Measurements from ENCODE around the gene TMEM51. TPM values are rescaled to one million over a fixed set of nuclear protein-coding genes. Genes with fewer than 3 reads are reported as not detected.

Gene TMEM51
- total and polyA plus RNA-seq, 10 donors, result 3.5 to 13.8 (median 7.5) TPM

- TF ChIP-seq POLR2AphosphoS5 (IDR thresholded peaks at IDR 0.05) (no peak), POLR2A (IDR thresholded peaks at IDR 0.05) (no peak)
- TF ChIP-seq, protein P1, sequence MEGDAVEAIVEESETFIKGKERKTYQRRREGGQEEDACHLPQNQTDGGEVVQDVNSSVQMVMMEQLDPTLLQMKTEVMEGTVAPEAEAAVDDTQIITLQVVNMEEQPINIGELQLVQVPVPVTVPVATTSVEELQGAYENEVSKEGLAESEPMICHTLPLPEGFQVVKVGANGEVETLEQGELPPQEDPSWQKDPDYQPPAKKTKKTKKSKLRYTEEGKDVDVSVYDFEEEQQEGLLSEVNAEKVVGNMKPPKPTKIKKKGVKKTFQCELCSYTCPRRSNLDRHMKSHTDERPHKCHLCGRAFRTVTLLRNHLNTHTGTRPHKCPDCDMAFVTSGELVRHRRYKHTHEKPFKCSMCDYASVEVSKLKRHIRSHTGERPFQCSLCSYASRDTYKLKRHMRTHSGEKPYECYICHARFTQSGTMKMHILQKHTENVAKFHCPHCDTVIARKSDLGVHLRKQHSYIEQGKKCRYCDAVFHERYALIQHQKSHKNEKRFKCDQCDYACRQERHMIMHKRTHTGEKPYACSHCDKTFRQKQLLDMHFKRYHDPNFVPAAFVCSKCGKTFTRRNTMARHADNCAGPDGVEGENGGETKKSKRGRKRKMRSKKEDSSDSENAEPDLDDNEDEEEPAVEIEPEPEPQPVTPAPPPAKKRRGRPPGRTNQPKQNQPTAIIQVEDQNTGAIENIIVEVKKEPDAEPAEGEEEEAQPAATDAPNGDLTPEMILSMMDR (IDR thresholded peaks at IDR 0.05 in 8 of 11, conservative IDR thresholded peaks at IDR 0.05 in 3 of 11), result no peak
- Histone ChIP-seq H3K27me3 (replicated peaks in 1 of 7) (no peaks in the 10 kb centered on the region), H3K27ac (no peak overlapping the region), H3K4me1 (peaks cover 0 to 28% (median 9%) of the 10 kb centered on the region in 6 donors), H3K4me3 (no peak overlapping the region), H3K36me3 (peaks cover 0 to 16% (median 0%) of the 10 kb centered on the region in 6 donors), H3K9me3 (no peaks in the 10 kb centered on the region)
- DNase-seq, result no peak
- WGBS, 5 donors, result 49 to 73% (median 61%) methylated on average over 6 of the region's 6 CpGs
- intact Hi-C loops (cut with DNase I; ENCODE audit: low total_unique reads), result no loop called here
These were observed 65.0 kb downstream of the TMEM51 start for GRCh38 chr1:15218287-15219279.

DNA sequence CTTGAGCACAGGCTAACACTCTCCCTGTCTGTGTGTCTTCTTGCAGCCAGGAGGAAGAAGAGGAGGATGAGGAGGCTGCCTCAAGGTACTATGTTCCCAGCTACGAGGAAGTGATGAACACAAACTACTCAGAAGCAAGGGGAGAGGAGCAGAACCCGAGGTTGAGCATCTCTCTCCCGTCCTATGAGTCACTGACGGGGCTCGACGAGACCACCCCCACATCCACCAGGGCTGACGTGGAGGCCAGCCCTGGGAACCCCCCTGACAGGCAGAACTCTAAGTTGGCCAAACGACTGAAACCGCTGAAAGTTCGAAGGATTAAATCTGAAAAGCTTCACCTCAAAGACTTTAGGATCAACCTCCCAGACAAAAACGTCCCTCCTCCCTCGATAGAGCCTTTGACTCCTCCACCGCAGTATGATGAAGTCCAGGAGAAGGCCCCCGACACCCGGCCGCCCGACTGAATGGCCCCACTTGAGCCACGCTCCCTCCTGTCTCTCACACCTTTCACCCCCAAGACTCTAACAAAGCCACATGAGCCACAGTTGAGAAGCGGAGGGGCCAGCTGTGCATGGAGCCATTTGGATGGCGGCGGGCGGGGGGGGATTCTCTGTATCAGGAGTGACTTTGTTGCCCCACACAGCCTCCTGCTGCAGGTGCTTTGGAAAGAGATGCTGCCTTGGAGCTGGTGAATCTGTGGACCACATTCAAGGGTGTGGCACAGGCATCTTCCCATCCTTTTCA lies 65.9 kb downstream of the TMEM51 start:
- Histone ChIP-seq H3K4me1 (peaks cover 0 to 28% (median 14%) of the 10 kb centered on the region in 6 donors), H3K27ac (no peak overlapping the region), H3K27me3 (replicated peaks in 1 of 7) (no peaks in the 10 kb centered on the region), H3K9me3 (no peaks in the 10 kb centered on the region), H3K4me3 (no peak overlapping the region), H3K36me3 (peaks cover 0 to 16% (median 0%) of the 10 kb centered on the region in 6 donors)
- no peak for TF ChIP-seq POLR2AphosphoS5 (IDR thresholded peaks at IDR 0.05)
- TF ChIP-seq, protein P1 (IDR thresholded peaks at IDR 0.05 in 8 of 11, conservative IDR thresholded peaks at IDR 0.05 in 3 of 11), result no peak
- TF ChIP-seq POLR2A (IDR thresholded peaks at IDR 0.05), result no peak
- intact Hi-C loops (cut with DNase I; ENCODE audit: low total_unique reads), result no loop called here
- 86 to 93% (median 88%) methylated on average over 22 of the region's 22 CpGs for WGBS, 5 donors
- no peak for DNase-seq

DNA sequence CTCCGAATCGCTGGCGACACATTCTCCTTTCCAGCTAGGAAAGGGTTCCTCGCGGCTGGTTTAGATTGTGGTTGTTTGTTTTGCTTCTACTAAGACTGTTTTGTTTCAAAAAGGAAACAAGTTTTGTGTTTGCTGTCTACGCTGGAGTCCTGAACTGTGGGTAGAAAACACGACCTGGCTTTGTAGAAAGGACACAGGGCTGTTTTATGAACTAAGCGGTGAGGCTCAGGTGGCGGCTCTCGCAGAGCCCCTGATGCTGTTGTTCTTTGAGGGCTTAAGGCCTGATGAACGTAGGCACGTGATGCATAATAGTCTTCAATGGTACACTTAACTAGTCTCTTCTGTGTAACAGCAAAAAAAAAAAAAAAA lies 66.5 kb downstream of the TMEM51 start:
- Histone ChIP-seq H3K9me3 (no peaks in the 10 kb centered on the region), H3K36me3 (peaks cover 0 to 13% (median 0%) of the 10 kb centered on the region in 6 donors)
- no peak for DNase-seq

More for the DNA sequence above, 66.5 kb downstream of the TMEM51 start:
- no peak overlapping the region for H3K4me3 ChIP-seq
- no peak overlapping the region for H3K27ac ChIP-seq
- intact Hi-C loops (cut with DNase I; ENCODE audit: low total_unique reads), result no loop called here
- peaks cover 0 to 27% (median 13%) of the 10 kb centered on the region in 6 donors for H3K4me1 ChIP-seq
- TF ChIP-seq POLR2AphosphoS5 (IDR thresholded peaks at IDR 0.05) (no peak), POLR2A (IDR thresholded peaks at IDR 0.05) (no peak)
- TF ChIP-seq, protein P1 (IDR thresholded peaks at IDR 0.05 in 8 of 11, conservative IDR thresholded peaks at IDR 0.05 in 3 of 11), result no peak
- WGBS, 5 donors, result 88 to 92% (median 91%) methylated on average over 12 of the region's 12 CpGs
- no peaks in the 10 kb centered on the region for H3K27me3 ChIP-seq (replicated peaks in 1 of 7)

All from spleen (tissue), 11 donors.